ENCODE results near the gene DPH7.
"Not testable (repeated sequence)": the region's sequence is repeated elsewhere in the genome, so short reads cannot be mapped to it uniquely, and the experiment has no call there.

DPH7 gene

DNA sequence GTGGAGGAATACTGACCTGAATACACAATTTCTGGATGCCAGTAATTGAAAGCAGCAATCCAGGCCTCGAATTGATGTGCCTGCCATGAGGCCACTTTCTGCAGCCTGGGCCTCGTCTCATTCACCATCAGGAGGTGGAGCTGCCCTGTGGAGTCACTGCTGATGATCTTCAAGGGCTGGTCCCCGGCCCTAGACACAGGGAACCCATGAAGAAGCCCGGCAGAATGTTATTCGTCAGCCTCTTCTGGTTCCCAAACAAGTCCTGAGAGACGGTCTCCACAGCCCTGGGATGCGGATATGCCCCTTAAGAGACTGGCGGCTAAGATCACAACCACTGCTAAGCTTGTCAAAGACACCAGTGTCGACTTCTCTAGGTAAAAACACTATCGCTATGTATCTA, 4.5 kb downstream of the DPH7 start:
- H3K4me1 ChIP-seq (ENCODE audit: control insufficient read depth, low read depth, low read length) = peaks cover 6% of the 10 kb centered on the region
- no peak overlapping the region for H3K4me3 ChIP-seq (ENCODE audit: low read length)
- H3K27me3 ChIP-seq (ENCODE audit: control insufficient read depth, insufficient read depth, low read length) = no peaks in the 10 kb centered on the region
- no peak overlapping the region for H3K9ac ChIP-seq (ENCODE audit: low read length)
- H3K9me3 ChIP-seq (ENCODE audit: control insufficient read depth, low read depth, low read length) = no peaks in the 10 kb centered on the region
- H3K27ac ChIP-seq (ENCODE audit: low read length) = no peak overlapping the region
- peaks cover 29% of the 10 kb centered on the region for H3K36me3 ChIP-seq (ENCODE audit: control insufficient read depth, low read depth, low read length)

DNA sequence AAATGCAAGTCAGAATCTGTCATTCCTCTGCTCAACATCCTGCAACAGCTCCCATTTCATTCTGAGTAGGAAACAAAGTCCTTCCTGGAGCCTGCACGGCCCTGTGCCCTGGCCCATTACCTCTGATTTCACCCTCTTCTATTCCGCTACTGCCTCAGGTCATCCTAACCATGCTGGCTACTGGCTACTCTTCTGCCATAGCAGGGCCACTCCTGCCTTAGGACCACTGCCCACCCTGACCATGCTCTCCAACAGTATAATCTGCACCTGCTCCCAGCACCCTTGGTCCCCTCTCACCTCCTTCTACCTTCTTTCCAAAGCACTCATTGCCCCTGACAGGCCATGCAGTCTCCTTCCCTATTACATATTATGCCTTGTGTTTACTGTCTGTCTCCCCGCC, 8.2 kb downstream of the DPH7 start:
- H3K4me1 ChIP-seq (ENCODE audit: control insufficient read depth, low read depth, low read length) = no peaks in the 10 kb centered on the region
- H3K9me3 ChIP-seq (ENCODE audit: control insufficient read depth, low read depth, low read length) = no peaks in the 10 kb centered on the region
- H3K4me3 ChIP-seq (ENCODE audit: low read length) = no peak overlapping the region
- H3K27me3 ChIP-seq (ENCODE audit: control insufficient read depth, insufficient read depth, low read length) = no peaks in the 10 kb centered on the region
- no peak overlapping the region for H3K9ac ChIP-seq (ENCODE audit: low read length)
- H3K36me3 ChIP-seq (ENCODE audit: control insufficient read depth, low read depth, low read length) = peaks cover 26% of the 10 kb centered on the region
- no peak overlapping the region for H3K27ac ChIP-seq (ENCODE audit: low read length)

- Histone ChIP-seq H3K36me3 (ENCODE audit: control insufficient read depth, low read depth, low read length) (peaks cover 25% of the 10 kb centered on the region), H3K27ac (ENCODE audit: low read length) (no peak overlapping the region), H3K27me3 (ENCODE audit: control insufficient read depth, insufficient read depth, low read length) (no peaks in the 10 kb centered on the region)
Measured at GRCh38 chr9:137569609-137570203, 9.0 kb downstream of the DPH7 start.

GRCh38 chr9:137568445-137568844, 10.3 kb downstream of the DPH7 start:
- not testable (repeated sequence) for H3K4me1 ChIP-seq (ENCODE audit: control insufficient read depth, low read depth, low read length); H3K27ac ChIP-seq (ENCODE audit: low read length); H3K4me3 ChIP-seq (ENCODE audit: low read length); H3K9ac ChIP-seq (ENCODE audit: low read length); H3K27me3 ChIP-seq (ENCODE audit: control insufficient read depth, insufficient read depth, low read length); H3K9me3 ChIP-seq (ENCODE audit: control insufficient read depth, low read depth, low read length)
- peaks cover 28% of the 10 kb centered on the region for H3K36me3 ChIP-seq (ENCODE audit: control insufficient read depth, low read depth, low read length)

More at GRCh38 chr9:137569609-137570203, 9.0 kb downstream of the DPH7 start:
- Histone ChIP-seq H3K4me1 (ENCODE audit: control insufficient read depth, low read depth, low read length) (no peaks in the 10 kb centered on the region), H3K9me3 (ENCODE audit: control insufficient read depth, low read depth, low read length) (no peaks in the 10 kb centered on the region), H3K4me3 (ENCODE audit: low read length) (no peak overlapping the region), H3K9ac (ENCODE audit: low read length) (no peak overlapping the region)

- no peaks in the 10 kb centered on the region for H3K9me3 ChIP-seq (ENCODE audit: control insufficient read depth, low read depth, low read length)
- H3K36me3 ChIP-seq (ENCODE audit: control insufficient read depth, low read depth, low read length) = peaks cover 21% of the 10 kb centered on the region
- H3K9ac ChIP-seq (ENCODE audit: low read length) = no peak overlapping the region
- H3K4me1 ChIP-seq (ENCODE audit: control insufficient read depth, low read depth, low read length) = no peaks in the 10 kb centered on the region
- H3K4me3 ChIP-seq (ENCODE audit: low read length) = no peak overlapping the region
- no peaks in the 10 kb centered on the region for H3K27me3 ChIP-seq (ENCODE audit: control insufficient read depth, insufficient read depth, low read length)
- H3K27ac ChIP-seq (ENCODE audit: low read length) = no peak overlapping the region
Measured at GRCh38 chr9:137564817-137565411, 13.8 kb downstream of the DPH7 start.

DNA sequence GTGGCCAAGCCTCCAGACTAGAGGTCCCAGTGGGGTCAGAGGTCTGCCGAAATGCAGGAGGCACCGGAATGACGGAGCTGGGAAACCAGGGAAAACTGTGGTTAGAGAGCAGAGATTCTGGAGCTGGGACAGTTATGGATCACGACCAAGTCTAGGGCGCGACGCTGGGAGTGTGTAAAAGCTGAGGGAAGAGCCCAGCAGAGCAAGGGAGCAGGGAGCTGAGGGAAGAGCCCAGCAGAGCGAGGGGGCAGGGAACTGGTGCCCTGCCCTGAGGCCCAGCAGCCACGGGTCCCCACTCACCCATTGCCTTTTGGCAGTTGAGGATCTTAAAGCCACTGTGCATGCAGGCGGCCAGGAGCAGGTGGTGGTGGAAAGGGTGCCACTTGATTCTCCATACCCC, 14.6 kb downstream of the DPH7 start:
- H3K9me3 ChIP-seq (ENCODE audit: control insufficient read depth, low read depth, low read length) = no peaks in the 10 kb centered on the region
- H3K36me3 ChIP-seq (ENCODE audit: control insufficient read depth, low read depth, low read length) = peaks cover 22% of the 10 kb centered on the region
- no peak overlapping the region for H3K4me3 ChIP-seq (ENCODE audit: low read length)
- no peak overlapping the region for H3K27ac ChIP-seq (ENCODE audit: low read length)
- no peaks in the 10 kb centered on the region for H3K27me3 ChIP-seq (ENCODE audit: control insufficient read depth, insufficient read depth, low read length)
- H3K9ac ChIP-seq (ENCODE audit: low read length) = no peak overlapping the region
- H3K4me1 ChIP-seq (ENCODE audit: control insufficient read depth, low read depth, low read length) = no peaks in the 10 kb centered on the region

DNA sequence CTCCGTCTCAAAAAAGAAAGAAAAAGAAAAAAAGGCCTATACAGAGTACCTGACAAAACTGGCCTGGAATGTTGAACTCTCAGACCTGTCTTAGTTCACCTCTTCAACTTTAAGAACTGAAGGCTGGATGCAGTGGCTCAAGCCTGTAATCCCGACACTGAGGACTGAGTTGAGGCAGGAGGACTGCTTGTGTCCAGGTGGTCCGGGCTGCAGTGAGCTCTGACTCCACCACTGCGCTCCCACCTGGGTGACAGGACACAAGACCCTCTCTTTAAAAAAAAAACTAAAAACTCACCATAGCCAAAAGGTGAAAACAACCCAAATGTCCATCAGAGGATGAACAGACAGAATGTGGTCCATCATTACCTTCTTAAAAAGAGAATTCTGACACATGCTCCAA, 20.6 kb downstream of the DPH7 start:
- no peaks in the 10 kb centered on the region for H3K27me3 ChIP-seq (ENCODE audit: control insufficient read depth, insufficient read depth, low read length)
- H3K27ac ChIP-seq (ENCODE audit: low read length) = no peak overlapping the region
- H3K9me3 ChIP-seq (ENCODE audit: control insufficient read depth, low read depth, low read length) = no peaks in the 10 kb centered on the region
- no peaks in the 10 kb centered on the region for H3K4me1 ChIP-seq (ENCODE audit: control insufficient read depth, low read depth, low read length)
- H3K4me3 ChIP-seq (ENCODE audit: low read length) = no peak overlapping the region
- H3K9ac ChIP-seq (ENCODE audit: low read length) = no peak overlapping the region
- H3K36me3 ChIP-seq (ENCODE audit: control insufficient read depth, low read depth, low read length) = peaks cover 32% of the 10 kb centered on the region

DNA sequence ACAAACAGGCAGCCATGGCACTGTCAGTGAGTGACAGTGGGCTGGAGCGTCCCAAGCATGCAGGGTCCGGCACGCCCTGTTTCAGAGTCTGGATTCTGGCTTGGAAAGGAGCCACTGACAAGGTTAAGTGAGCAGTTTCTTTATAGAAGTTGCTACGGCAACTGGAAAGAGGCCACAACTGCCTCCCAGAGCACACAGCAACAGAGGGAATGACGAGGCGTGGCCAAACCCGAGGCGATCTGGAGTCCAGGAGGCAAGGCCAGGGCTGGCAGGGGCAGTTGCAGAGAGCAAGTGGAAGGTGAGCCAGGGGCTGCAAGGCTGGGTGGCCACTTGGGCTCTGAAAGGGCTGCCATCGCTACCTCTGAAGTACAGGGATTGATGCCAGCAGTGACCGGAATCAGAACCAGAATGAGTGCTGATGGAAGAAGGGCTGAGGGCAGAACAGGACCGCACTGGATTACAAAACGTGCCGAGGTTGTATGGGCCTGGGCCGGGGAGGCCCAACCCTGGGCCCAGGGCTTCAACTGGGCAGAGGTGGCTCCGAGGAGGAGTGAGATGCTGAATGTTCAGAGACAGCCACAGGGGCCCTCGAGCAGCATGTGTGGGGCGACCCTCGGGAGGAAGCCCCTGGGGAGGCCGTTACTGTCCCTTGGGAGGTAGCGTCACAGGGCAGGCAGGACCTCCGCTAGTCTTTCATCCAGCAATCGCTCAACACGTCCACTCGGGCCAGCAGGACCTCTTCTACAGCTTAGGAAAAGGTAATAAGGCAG, 22.5 kb downstream of the DPH7 start:
- Histone ChIP-seq H3K27ac (ENCODE audit: low read length) (no peak overlapping the region), H3K4me3 (ENCODE audit: low read length) (no peak overlapping the region), H3K9ac (ENCODE audit: low read length) (no peak overlapping the region), H3K36me3 (ENCODE audit: control insufficient read depth, low read depth, low read length) (peaks cover 30% of the 10 kb centered on the region), H3K9me3 (ENCODE audit: control insufficient read depth, low read depth, low read length) (no peaks in the 10 kb centered on the region), H3K4me1 (ENCODE audit: control insufficient read depth, low read depth, low read length) (no peaks in the 10 kb centered on the region), H3K27me3 (ENCODE audit: control insufficient read depth, insufficient read depth, low read length) (no peaks in the 10 kb centered on the region)

GRCh38 chr9:137555179-137555578, 23.5 kb downstream of the DPH7 start:
- Histone ChIP-seq H3K4me1 (ENCODE audit: control insufficient read depth, low read depth, low read length) (no peaks in the 10 kb centered on the region), H3K27me3 (ENCODE audit: control insufficient read depth, insufficient read depth, low read length) (no peaks in the 10 kb centered on the region), H3K9ac (ENCODE audit: low read length) (no peak overlapping the region), H3K9me3 (ENCODE audit: control insufficient read depth, low read depth, low read length) (no peaks in the 10 kb centered on the region), H3K27ac (ENCODE audit: low read length) (no peak overlapping the region), H3K36me3 (ENCODE audit: control insufficient read depth, low read depth, low read length) (peaks cover 30% of the 10 kb centered on the region), H3K4me3 (ENCODE audit: low read length) (no peak overlapping the region)

DNA sequence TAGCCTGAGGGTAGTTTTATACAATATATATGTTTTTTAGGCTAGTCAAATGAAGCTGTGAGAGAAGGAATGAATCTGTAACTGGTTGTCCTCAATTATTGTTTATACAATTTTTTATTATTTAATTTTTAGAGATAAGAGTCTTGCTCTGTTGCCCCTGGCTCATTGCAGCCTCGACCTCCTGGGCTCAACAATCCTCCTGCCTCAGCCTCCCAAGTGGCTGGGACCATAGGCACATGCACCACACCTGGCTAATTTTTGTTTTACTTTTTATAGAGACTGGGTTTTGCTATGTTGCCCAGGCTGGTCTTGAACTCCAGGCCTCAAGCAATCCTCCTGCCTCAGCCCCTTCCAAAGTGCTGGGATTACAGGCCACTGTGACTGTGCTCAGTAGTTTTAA, 24.4 kb downstream of the DPH7 start:
- Histone ChIP-seq H3K36me3 (ENCODE audit: control insufficient read depth, low read depth, low read length) (peaks cover 27% of the 10 kb centered on the region), H3K4me3 (ENCODE audit: low read length) (no peak overlapping the region), H3K9ac (ENCODE audit: low read length) (no peak overlapping the region)

GRCh38 chr9:137553654-137554053, 25.1 kb downstream of the DPH7 start:
- not testable (repeated sequence) for H3K9ac ChIP-seq (ENCODE audit: low read length); H3K4me1 ChIP-seq (ENCODE audit: control insufficient read depth, low read depth, low read length); H3K27ac ChIP-seq (ENCODE audit: low read length); H3K27me3 ChIP-seq (ENCODE audit: control insufficient read depth, insufficient read depth, low read length); H3K9me3 ChIP-seq (ENCODE audit: control insufficient read depth, low read depth, low read length); H3K4me3 ChIP-seq (ENCODE audit: low read length)
- peaks cover 27% of the 10 kb centered on the region for H3K36me3 ChIP-seq (ENCODE audit: control insufficient read depth, low read depth, low read length)

More for the DNA sequence above, 24.4 kb downstream of the DPH7 start:
- no peak overlapping the region for H3K27ac ChIP-seq (ENCODE audit: low read length)
- H3K27me3 ChIP-seq (ENCODE audit: control insufficient read depth, insufficient read depth, low read length) = no peaks in the 10 kb centered on the region
- no peaks in the 10 kb centered on the region for H3K9me3 ChIP-seq (ENCODE audit: control insufficient read depth, low read depth, low read length)
- H3K4me1 ChIP-seq (ENCODE audit: control insufficient read depth, low read depth, low read length) = no peaks in the 10 kb centered on the region

Data from iPS-18a (cell line).